CD4-positive, alpha-beta T cell treated with Interleukin-21 for 1 hour (primary cell): ENCODE data around the gene CROCC.
"Not testable (repeated sequence)": the region's sequence is repeated elsewhere in the genome, so short reads cannot be mapped to it uniquely, and the experiment has no call there.

Experiments
- DNase-seq: peaks from one replicate; pipeline ENCODE4 v3.0.0-alpha.2; 2020

Gene CROCC

GRCh38 chr1:16921391-16922185, at the start of gene CROCC:
Gene CROCC, plus strand, starts transcription at chr1:16921931. Its CDS starts 88 bp downstream, at chr1:16922019.
- peak; percentile 45 for DNase-seq

GRCh38 chr1:16872152-16873075, 49.3 kb upstream of the CROCC start:
- peak; percentile 49 for DNase-seq

- peak; percentile 54 for DNase-seq
These were observed 48.5 kb upstream of the CROCC start for GRCh38 chr1:16873076-16873879.

- not testable (repeated sequence) for DNase-seq
These were observed 46.6 kb upstream of the CROCC start for GRCh38 chr1:16874968-16875765.

GRCh38 chr1:16881742-16882141, 40.0 kb upstream of the CROCC start:
- not testable (repeated sequence) for DNase-seq

GRCh38 chr1:16882986-16883385, 38.7 kb upstream of the CROCC start:
- no peak for DNase-seq

- not testable (repeated sequence) for DNase-seq
These were observed 37.2 kb upstream of the CROCC start for GRCh38 chr1:16884487-16884886.

GRCh38 chr1:16886860-16887605, 34.7 kb upstream of the CROCC start:
- DNase-seq, result no peak

- peak; percentile 70 for DNase-seq
These were observed 32.6 kb upstream of the CROCC start for GRCh38 chr1:16888860-16889816.

- not testable (repeated sequence) for DNase-seq
These were observed 31.2 kb upstream of the CROCC start for GRCh38 chr1:16890539-16891021.

- not testable (repeated sequence) for DNase-seq
These were observed 30.7 kb upstream of the CROCC start for GRCh38 chr1:16891057-16891456.

GRCh38 chr1:16892978-16893525, 28.7 kb upstream of the CROCC start:
- DNase-seq, result not testable (repeated sequence)

GRCh38 chr1:16893796-16894195, 27.9 kb upstream of the CROCC start:
- DNase-seq, result not testable (repeated sequence)

- DNase-seq, result not testable (repeated sequence)
These were observed 27.4 kb upstream of the CROCC start for GRCh38 chr1:16894338-16894737.

GRCh38 chr1:16895233-16895597, 26.5 kb upstream of the CROCC start:
- not testable (repeated sequence) for DNase-seq

GRCh38 chr1:16895598-16896315, 26.0 kb upstream of the CROCC start, which contains the start of gene RNU1-2:
Gene RNU1-2, plus strand, starts transcription at chr1:16895980.
- peak; percentile 91 for DNase-seq

GRCh38 chr1:16896316-16897055, 25.2 kb upstream of the CROCC start:
- DNase-seq, result peak; percentile 82

- not testable (repeated sequence) for DNase-seq
These were observed 24.1 kb upstream of the CROCC start for GRCh38 chr1:16897653-16898052.
